Mononuclear cell (primary cell): ENCODE data around the gene RMRP. TPM values are rescaled to one million over a fixed set of nuclear protein-coding genes. Genes with fewer than 3 reads are reported as not detected.

ENCODE experiments used
- H3K27me3 ChIP-seq: 2 replicates; pipeline ENCODE4 v1.6.0; 2011; ENCODE audit warnings: low read length, control low read depth; ENCODE audit not compliant: insufficient read depth
- H3K4me1 ChIP-seq: 2 replicates; pipeline ENCODE4 v1.5.1; 2011; ENCODE audit warnings: mild to moderate bottlenecking, low read length, control low read depth; ENCODE audit not compliant: insufficient read depth
- H3K4me3 ChIP-seq: 2 replicates; pipeline ENCODE4 v1.5.1; 2011; ENCODE audit warnings: mild to moderate bottlenecking, low read length, moderate library complexity
- H3K9me3 ChIP-seq: 2 replicates; pipeline ENCODE4 v1.5.1; 2011; ENCODE audit warnings: low read depth, mild to moderate bottlenecking, control low read depth, low read length
- total RNA-seq: library from RNA; depleted of rRNA; stranded (reverse); fragments of >200 nt; gene quantifications from one replicate; pipeline ENCODE4 v1.2.3, GENCODE V29; 2012

Gene RMRP
- total RNA-seq, 1 donor, result 37,843 TPM

- Histone ChIP-seq H3K4me3 (peak overlapping the region; percentile 55), H3K9me3 (no peaks in the 10 kb centered on the region), H3K4me1 (peaks cover 17% of the 10 kb centered on the region), H3K27me3 (no peaks in the 10 kb centered on the region)
Measured at GRCh38 chr9:35690614-35691333, 33.0 kb upstream of the RMRP start.

DNA sequence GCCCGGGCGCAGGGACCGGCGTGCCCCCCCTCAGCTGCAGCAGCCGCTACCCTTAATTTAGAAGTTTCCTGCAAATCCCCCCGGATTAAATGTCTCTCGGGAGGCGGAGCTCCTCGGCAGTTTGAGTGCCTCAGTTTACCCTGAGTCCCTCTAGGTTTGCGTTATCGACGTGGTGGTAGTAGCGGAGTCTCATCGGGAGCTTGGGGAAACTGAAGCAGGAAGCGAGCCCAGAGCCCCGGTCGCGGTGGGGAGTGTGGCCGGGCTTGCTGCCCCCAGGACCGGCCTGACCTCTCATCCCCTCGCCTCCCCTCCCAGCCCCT is 32.4 kb upstream of the RMRP start:
- H3K4me3 ChIP-seq, result peak overlapping the region; percentile 55
- H3K4me1 ChIP-seq, result peaks cover 17% of the 10 kb centered on the region
- H3K27me3 ChIP-seq, result no peaks in the 10 kb centered on the region
- no peaks in the 10 kb centered on the region for H3K9me3 ChIP-seq

GRCh38 chr9:35689542-35690293 is 31.9 kb upstream of the RMRP start, which contains the start of gene TPM2:
TPM2 (minus strand) TSS chr9:35689925; CDS start chr9:35689817, 108 bp downstream.
- peaks cover 17% of the 10 kb centered on the region for H3K4me1 ChIP-seq
- H3K4me3 ChIP-seq, result peak within 1 kb of the TSS; percentile 55
- H3K27me3 ChIP-seq, result no peaks in the 10 kb centered on the region
- H3K9me3 ChIP-seq, result no peaks in the 10 kb centered on the region

- Histone ChIP-seq H3K27me3 (no peaks in the 10 kb centered on the region), H3K4me3 (no peak overlapping the region), H3K9me3 (no peaks in the 10 kb centered on the region), H3K4me1 (peaks cover 17% of the 10 kb centered on the region)
Measured at GRCh38 chr9:35688558-35689541, 31.0 kb upstream of the RMRP start.

DNA sequence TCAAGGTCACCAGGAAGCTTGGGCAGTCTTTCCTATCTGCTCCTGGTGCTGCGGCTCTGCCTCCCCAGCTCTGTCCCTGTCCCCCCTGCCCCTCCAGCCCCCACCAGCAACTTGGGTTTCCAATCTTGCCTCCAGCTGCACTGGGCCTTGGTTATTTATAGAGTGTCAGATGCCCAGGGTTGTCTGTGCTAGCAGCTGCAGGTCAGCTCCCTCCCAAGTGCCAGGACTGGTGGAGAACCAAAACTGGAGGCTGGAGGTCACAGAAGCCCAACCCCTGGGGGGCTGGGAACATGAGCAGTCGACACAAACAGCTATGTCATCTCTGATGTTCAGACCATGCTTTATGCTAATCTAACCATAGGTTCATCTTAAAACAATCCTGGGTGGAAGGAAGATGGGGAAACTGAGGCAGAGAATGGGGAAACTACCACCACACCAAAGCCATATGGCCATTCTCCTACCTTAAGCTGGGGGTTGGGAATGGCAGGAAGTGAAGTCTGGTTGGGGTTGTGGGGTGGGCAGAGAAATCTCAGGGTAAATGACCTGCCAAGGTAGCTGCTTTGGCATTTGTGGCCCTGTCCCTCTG is 30.2 kb upstream of the RMRP start:
- H3K4me3 ChIP-seq, result no peak overlapping the region
- peaks cover 17% of the 10 kb centered on the region for H3K4me1 ChIP-seq

GRCh38 chr9:35687306-35687705 is 29.5 kb upstream of the RMRP start:
- no peaks in the 10 kb centered on the region for H3K9me3 ChIP-seq
- H3K4me1 ChIP-seq, result peaks cover 17% of the 10 kb centered on the region
- no peak overlapping the region for H3K4me3 ChIP-seq
- H3K27me3 ChIP-seq, result no peaks in the 10 kb centered on the region

More for the DNA sequence above, 30.2 kb upstream of the RMRP start:
- Histone ChIP-seq H3K9me3 (no peaks in the 10 kb centered on the region), H3K27me3 (no peaks in the 10 kb centered on the region)

GRCh38 chr9:35686222-35687203 is 28.7 kb upstream of the RMRP start:
- Histone ChIP-seq H3K4me1 (peaks cover 14% of the 10 kb centered on the region), H3K27me3 (no peaks in the 10 kb centered on the region), H3K9me3 (no peaks in the 10 kb centered on the region), H3K4me3 (no peak overlapping the region)

DNA sequence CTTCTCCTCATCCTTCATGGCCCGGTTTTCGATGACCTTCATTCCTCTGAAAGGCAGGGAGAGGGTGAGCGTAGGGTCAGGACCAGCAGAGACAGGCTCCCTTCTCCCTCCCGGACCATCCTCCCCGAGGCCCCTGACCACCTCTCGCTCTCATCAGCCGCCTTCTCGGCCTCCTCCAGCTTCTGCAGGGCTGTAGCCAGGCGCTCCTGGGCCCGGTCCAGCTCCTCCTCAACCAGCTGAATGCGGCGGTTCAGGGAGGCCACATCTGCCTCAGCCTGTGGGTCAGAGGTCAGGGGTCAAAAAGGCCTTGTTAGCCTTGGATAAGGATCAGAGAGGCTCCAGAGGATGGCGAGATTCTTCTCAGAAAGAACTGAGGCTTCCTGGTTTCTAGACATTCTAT is 27.7 kb upstream of the RMRP start:
- H3K9me3 ChIP-seq, result no peaks in the 10 kb centered on the region
- peaks cover 9% of the 10 kb centered on the region for H3K4me1 ChIP-seq
- H3K4me3 ChIP-seq, result no peak overlapping the region
- no peaks in the 10 kb centered on the region for H3K27me3 ChIP-seq

DNA sequence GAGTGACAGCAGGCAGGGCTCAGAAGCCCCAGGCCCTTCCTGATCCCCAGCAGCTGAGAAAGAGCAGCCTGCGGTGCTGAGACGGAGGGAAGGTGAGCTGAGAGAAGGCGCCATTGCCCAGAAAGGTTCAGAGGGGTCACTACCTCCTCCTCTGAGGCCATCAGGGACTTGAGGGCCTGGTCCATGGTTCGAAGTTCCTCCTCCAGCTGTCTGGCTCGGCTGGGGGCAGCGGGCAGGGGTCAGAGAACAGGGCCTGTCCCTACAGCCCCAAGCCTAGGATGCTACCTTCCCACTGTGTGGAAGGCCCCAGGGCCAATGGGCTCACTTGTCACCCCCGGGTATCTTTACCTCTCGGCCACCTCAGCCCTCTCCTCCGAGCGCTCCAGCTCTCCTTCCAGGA is 27.1 kb upstream of the RMRP start:
- H3K27me3 ChIP-seq, result no peaks in the 10 kb centered on the region
- no peak overlapping the region for H3K4me3 ChIP-seq
- H3K9me3 ChIP-seq, result no peaks in the 10 kb centered on the region
- peaks cover 5% of the 10 kb centered on the region for H3K4me1 ChIP-seq

- no peaks in the 10 kb centered on the region for H3K27me3 ChIP-seq
- no peaks in the 10 kb centered on the region for H3K9me3 ChIP-seq
- no peaks in the 10 kb centered on the region for H3K4me1 ChIP-seq
- no peak overlapping the region for H3K4me3 ChIP-seq
Measured at GRCh38 chr9:35683323-35683722, 25.5 kb upstream of the RMRP start.

DNA sequence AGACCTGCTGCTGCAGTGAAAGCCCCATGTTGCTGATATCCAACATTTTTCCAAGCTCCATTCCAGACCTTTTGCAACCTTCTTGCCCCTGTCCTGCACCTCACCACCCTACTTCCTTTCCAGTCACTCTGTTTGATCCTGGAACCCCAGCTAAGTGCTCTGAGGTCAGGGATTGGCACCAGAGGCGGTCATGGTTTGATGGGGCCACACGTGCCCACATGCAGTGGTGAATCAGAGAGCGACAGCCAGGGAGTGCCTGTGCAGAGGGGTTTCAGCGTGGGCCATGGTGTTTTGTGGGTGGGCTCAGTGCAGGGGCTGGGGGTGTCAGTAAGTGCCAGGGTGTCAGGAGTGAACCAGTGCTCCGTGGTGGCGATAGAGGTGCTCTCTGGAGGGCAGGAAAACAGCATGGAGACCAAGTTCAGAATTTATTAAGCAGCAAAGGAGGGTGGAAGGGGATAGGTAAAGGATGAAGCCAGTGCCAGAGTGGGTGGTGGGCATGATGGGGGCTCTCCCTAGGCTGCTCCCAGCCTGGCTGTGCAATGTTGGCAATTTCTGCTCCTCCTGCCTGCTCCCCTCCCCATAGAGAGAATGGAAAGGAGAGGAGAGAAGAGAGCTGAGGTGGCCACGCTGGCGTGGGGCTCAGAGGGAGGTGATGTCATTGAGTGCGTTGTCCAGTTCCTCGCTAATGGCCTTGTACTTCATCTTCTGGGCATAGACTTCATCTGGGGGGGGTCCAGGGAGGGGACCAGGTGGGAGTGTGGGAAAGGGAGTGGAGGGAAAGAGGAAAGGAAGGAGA is 24.9 kb upstream of the RMRP start:
- no peaks in the 10 kb centered on the region for H3K4me1 ChIP-seq
- no peaks in the 10 kb centered on the region for H3K9me3 ChIP-seq
- no peak overlapping the region for H3K4me3 ChIP-seq
- H3K27me3 ChIP-seq, result no peaks in the 10 kb centered on the region

GRCh38 chr9:35682051-35682450 is 24.2 kb upstream of the RMRP start:
- Histone ChIP-seq H3K27me3 (no peaks in the 10 kb centered on the region), H3K4me1 (no peaks in the 10 kb centered on the region), H3K9me3 (no peaks in the 10 kb centered on the region), H3K4me3 (no peak overlapping the region)

GRCh38 chr9:35681341-35682002 is 23.7 kb upstream of the RMRP start:
- Histone ChIP-seq H3K4me1 (peaks cover under 1% of the 10 kb centered on the region), H3K4me3 (no peak overlapping the region), H3K27me3 (no peaks in the 10 kb centered on the region), H3K9me3 (no peaks in the 10 kb centered on the region)
